ENCODE results near the gene OSBPL3. TPM values are rescaled to one million over a fixed set of nuclear protein-coding genes. Genes with fewer than 3 reads are reported as not detected.

OSBPL3 gene
- total and polyA plus RNA-seq, 4 donors: 0.28 to 3.0 (median 1.1) TPM

GRCh38 chr7:24903559-24903958 lies 76.4 kb downstream of the OSBPL3 start:
- Histone ChIP-seq H3K9me3 (ENCODE audit: control insufficient read depth in 4 of 4, low read length in 3 of 4) (no peaks in the 10 kb centered on the region), H3K27me3 (ENCODE audit: control insufficient read depth in 4 of 4, insufficient read depth in 4 of 4, low read length in 3 of 4) (peaks cover 0 to 2% (median 0%) of the 10 kb centered on the region in 4 donors), H3K4me1 (ENCODE audit: control insufficient read depth in 4 of 4, insufficient read depth in 4 of 4, low read length in 3 of 4) (peaks cover 0 to 9% (median 4%) of the 10 kb centered on the region in 4 donors), H3K9ac (ENCODE audit: low read depth in 1 of 2, low read length in 2 of 2) (no peak overlapping the region), H3K36me3 (ENCODE audit: control insufficient read depth in 4 of 4, insufficient read depth in 3 of 4, low read depth in 1 of 4, low read length in 3 of 4) (no peaks in the 10 kb centered on the region), H3K4me3 (ENCODE audit: low read depth in 1 of 3, low read length in 3 of 3) (no peak overlapping the region), H3K27ac (ENCODE audit: low read depth in 1 of 2, low read length in 2 of 2) (no peak overlapping the region)
- WGBS: 81% methylated on average over 3 of the region's 3 CpGs
- no peak for TF ChIP-seq FOXA2 (IDR thresholded peaks at IDR 0.05)
- no peak for TF ChIP-seq CTCF (IDR thresholded peaks at IDR 0.05; ENCODE audit: low read depth, low read length, missing input control)
- TF ChIP-seq MAX (IDR thresholded peaks at IDR 0.05): no peak
- TF ChIP-seq RAD21 (IDR thresholded peaks at IDR 0.05): no peak
- no peak for TF ChIP-seq JUND (IDR thresholded peaks at IDR 0.05)
- no peak for TF ChIP-seq TAF1 (conservative IDR thresholded peaks at IDR 0.05)
- TF ChIP-seq HNF4G (IDR thresholded peaks at IDR 0.05): no peak
- no peak for TF ChIP-seq REST (IDR thresholded peaks at IDR 0.05)
- TF ChIP-seq ZBTB33 (IDR thresholded peaks at IDR 0.05): no peak
- TF ChIP-seq YY1 (IDR thresholded peaks at IDR 0.05): no peak
- TF ChIP-seq ATF3 (IDR thresholded peaks at IDR 0.05): no peak
- no peak for TF ChIP-seq HNF4A (conservative IDR thresholded peaks at IDR 0.05)
- TF ChIP-seq EGR1 (IDR thresholded peaks at IDR 0.05; ENCODE audit: low read depth in 2 of 2): no peak
- no peak for TF ChIP-seq GABPA (IDR thresholded peaks at IDR 0.05 in 1 of 2, conservative IDR thresholded peaks at IDR 0.05 in 1 of 2)
- TF ChIP-seq FOXA1 (IDR thresholded peaks at IDR 0.05): no peak
- TF ChIP-seq SP1 (IDR thresholded peaks at IDR 0.05): no peak
- no peak for TF ChIP-seq NR2F2 (IDR thresholded peaks at IDR 0.05)
- TF ChIP-seq RXRA (IDR thresholded peaks at IDR 0.05): no peak
- no peak for DNase-seq (ENCODE audit: low spot score)

Data from liver (tissue), 9 donors.